Left lobe of liver (tissue), 2 donors: Measurements from ENCODE around the gene TPK1. TPM values are rescaled to one million over a fixed set of nuclear protein-coding genes. Genes with fewer than 3 reads are reported as not detected.

Experiments
- ATAC-seq: fragments of 200-7000 bp; cut with Tn5 transposase; one replicate; pipeline ENCODE4 v1.9.1; 2020; ENCODE audit warnings: mild to moderate bottlenecking, moderate library complexity
- DNase-seq: peaks from one replicate; pipeline ENCODE4 v3.0.0-alpha.2; 2020; ENCODE audit warnings: low spot score
- total RNA-seq: library from RNA; stranded (reverse); gene quantifications from one replicate; pipeline ENCODE4 v1.2.1, GENCODE V29; 2021
- donor health status: DM: no; HTN: no; CAD: no; lungs with moderate emphysema.
- donor health status: DM: no; HTN: yes; CAD: no.

Gene TPK1
- total RNA-seq, 1 donor from 2014 or later, result 3.7 TPM

- DNase-seq (no peak), ATAC-seq (no peak)
Observed at GRCh38 chr7:144494355-144494754, 341.5 kb downstream of the TPK1 start.

GRCh38 chr7:144489504-144489903 lies 346.3 kb downstream of the TPK1 start:
- DNase-seq (no peak), ATAC-seq (no peak)

- no peak for DNase-seq
- no peak for ATAC-seq
Observed at GRCh38 chr7:144488977-144489376, 346.9 kb downstream of the TPK1 start.

- DNase-seq (no peak), ATAC-seq (no peak)
Observed at GRCh38 chr7:144487901-144488300, 348.0 kb downstream of the TPK1 start.

- ATAC-seq (no peak), DNase-seq (no peak)
Observed at GRCh38 chr7:144484445-144484844, 351.4 kb downstream of the TPK1 start.

GRCh38 chr7:144483189-144483588 lies 352.7 kb downstream of the TPK1 start:
- no peak for DNase-seq
- no peak for ATAC-seq

- ATAC-seq, result no peak
- no peak for DNase-seq
Observed at GRCh38 chr7:144481833-144482232, 354.0 kb downstream of the TPK1 start.

GRCh38 chr7:144477348-144477747 lies 358.5 kb downstream of the TPK1 start:
- no peak for ATAC-seq
- no peak for DNase-seq

GRCh38 chr7:144474800-144475615 lies 360.8 kb downstream of the TPK1 start:
- no peak for ATAC-seq
- no peak for DNase-seq

GRCh38 chr7:144474363-144474762 lies 361.5 kb downstream of the TPK1 start:
- DNase-seq (no peak), ATAC-seq (no peak)

- peak; percentile 28 for ATAC-seq
Observed at GRCh38 chr7:144473908-144474307, 361.9 kb downstream of the TPK1 start.

GRCh38 chr7:144470078-144470477 lies 365.8 kb downstream of the TPK1 start:
- ATAC-seq, result no peak
- DNase-seq, result no peak

More at GRCh38 chr7:144473908-144474307, 361.9 kb downstream of the TPK1 start:
- no peak for DNase-seq

GRCh38 chr7:144468990-144469732 lies 366.7 kb downstream of the TPK1 start:
- DNase-seq (no peak), ATAC-seq (no peak)

GRCh38 chr7:144459635-144460034 lies 376.2 kb downstream of the TPK1 start:
- ATAC-seq (no peak), DNase-seq (no peak)

- ATAC-seq, result no peak
- no peak for DNase-seq
Observed at GRCh38 chr7:144455040-144455404, 380.8 kb downstream of the TPK1 start.

GRCh38 chr7:144454256-144455039 lies 381.4 kb downstream of the TPK1 start:
- ATAC-seq (peak; percentile 55), DNase-seq (no peak)

- ATAC-seq (no peak), DNase-seq (no peak)
Observed at GRCh38 chr7:144452064-144452463, 383.8 kb downstream of the TPK1 start.

- no peak for ATAC-seq
- DNase-seq, result no peak
Observed at GRCh38 chr7:144445590-144445989, 390.3 kb downstream of the TPK1 start.

- DNase-seq (no peak), ATAC-seq (peak; percentile 62)
Observed at GRCh38 chr7:144439717-144440205, 396.1 kb downstream of the TPK1 start.

- no peak for DNase-seq
- no peak for ATAC-seq
Observed at GRCh38 chr7:144438759-144439158, 397.1 kb downstream of the TPK1 start.
